SU-DHL-6 (cell line): ENCODE measurements around the gene CD36.

ENCODE experiments used
- CTCF ChIP-seq: fragments of 200-600 bp; sonication (generic); IDR thresholded peaks from one replicate; pipeline ENCODE4 v1.5.1; 2017; ENCODE audit warnings: antibody characterized with exemption, mild to moderate bottlenecking, low read length, moderate library complexity; ENCODE audit not compliant: insufficient read depth, poor library complexity, severe bottlenecking
- EZH2phosphoT487 ChIP-seq: fragments of 200-600 bp; sonication (generic), shearing (Covaris generic); conservative IDR thresholded peaks from 2 replicates; pipeline ENCODE4 v1.6.1; 2018; ENCODE audit warnings: mild to moderate bottlenecking, antibody characterized with exemption, low read length, moderate library complexity, mixed read lengths

- TF ChIP-seq CTCF (no peak), EZH2phosphoT487 (no peak)
Observed at GRCh38 chr7:80676404-80676803, 38.0 kb downstream of the CD36 start.
